ENCODE data around the gene COL20A1.

- TF ChIP-seq POLR2A (IDR thresholded peaks at IDR 0.05) (no peak), EP300 (IDR thresholded peaks at IDR 0.05) (no peak)
These were observed 55.2 kb downstream of the COL20A1 start for GRCh38 chr20:63347950-63348827.

Measured in tibial nerve (tissue), 3 donors.